Mesenchymal stem cell (in vitro differentiated cells and primary cell): Measurements from ENCODE around the gene OR7C2. TPM values are rescaled to one million over a fixed set of nuclear protein-coding genes. Genes with fewer than 3 reads are reported as not detected.

Experiments used
- DNase-seq: peaks from one replicate; pipeline ENCODE4 v3.0.0-alpha.2; 2013
- H2AFZ ChIP-seq: one replicate; pipeline ENCODE4 v1.6.1; 2013; ENCODE audit warnings: low read depth, mild to moderate bottlenecking, control low read depth, inconsistent platforms, low read length, moderate library complexity
- H2AK5ac ChIP-seq: 2 replicates; pipeline ENCODE4 v1.6.1; 2013; ENCODE audit warnings: low read length, moderate library complexity, mild to moderate bottlenecking, inconsistent platforms; ENCODE audit not compliant: severe bottlenecking
- H2BK120ac ChIP-seq: one replicate; pipeline ENCODE4 v1.6.1; 2013; ENCODE audit warnings: low read depth, mild to moderate bottlenecking, inconsistent platforms, low read length, moderate library complexity
- H2BK12ac ChIP-seq, 2 experiments: one replicate each; pipeline ENCODE4 v1.6.1; 2013; ENCODE audit warnings: inconsistent platforms in 2 of 2, low read length in 2 of 2, mild to moderate bottlenecking in 2 of 2, moderate library complexity in 2 of 2, control low read depth in 1 of 2
- H2BK15ac ChIP-seq: one replicate; pipeline ENCODE4 v1.6.1; 2013; ENCODE audit warnings: mild to moderate bottlenecking, low read depth, inconsistent platforms; ENCODE audit not compliant: poor library complexity, severe bottlenecking
- H2BK5ac ChIP-seq: 2 replicates; pipeline ENCODE4 v1.6.1; 2013; ENCODE audit warnings: low read depth, mild to moderate bottlenecking, low read length, control low read depth, inconsistent platforms; ENCODE audit not compliant: poor library complexity, severe bottlenecking
- H3K14ac ChIP-seq, 2 experiments: one replicate each; pipeline ENCODE4 v1.6.1; 2013; ENCODE audit warnings: inconsistent platforms in 2 of 2, low read length in 2 of 2, control low read depth in 1 of 2, mild to moderate bottlenecking in 1 of 2, moderate library complexity in 1 of 2
- H3K18ac ChIP-seq, 2 experiments: one replicate each; pipeline ENCODE4 v1.6.1; 2013; ENCODE audit warnings: inconsistent platforms in 2 of 2, low read length in 2 of 2, control low read depth in 1 of 2, low read depth in 1 of 2, mild to moderate bottlenecking in 1 of 2
- H3K23ac ChIP-seq, 2 experiments: one replicate each; pipeline ENCODE4 v1.6.1; 2013; ENCODE audit warnings: inconsistent platforms in 2 of 2, low read length in 2 of 2, mild to moderate bottlenecking in 2 of 2, moderate library complexity in 2 of 2, control low read depth in 1 of 2
- H3K27ac ChIP-seq: 2 replicates; pipeline ENCODE4 v1.5.1; 2013; ENCODE audit warnings: mild to moderate bottlenecking, moderate library complexity, low read length, control low read depth, inconsistent platforms; ENCODE audit not compliant: poor library complexity, severe bottlenecking
- H3K27me3 ChIP-seq, 2 experiments: 2 replicates each; pipeline versions ENCODE4 v1.6.1 to v1.7.0; 2013; ENCODE audit warnings: low read length in 2 of 2, mild to moderate bottlenecking in 2 of 2, moderate library complexity in 2 of 2, control low read depth in 1 of 2, inconsistent platforms in 1 of 2; ENCODE audit not compliant: control insufficient read depth in 1 of 2, insufficient read depth in 1 of 2
- H3K36me3 ChIP-seq, 2 experiments: 2 replicates each; pipeline versions ENCODE4 v1.6.1 to v1.7.0; 2013; ENCODE audit warnings: low read length in 2 of 2, control low read depth in 1 of 2, inconsistent platforms in 1 of 2, low read depth in 1 of 2, mild to moderate bottlenecking in 1 of 2; ENCODE audit not compliant: insufficient read depth in 2 of 2, control insufficient read depth in 1 of 2
- H3K4ac ChIP-seq, 2 experiments: one replicate each; pipeline ENCODE4 v1.6.1; 2013; ENCODE audit warnings: inconsistent platforms in 2 of 2, low read length in 2 of 2, mild to moderate bottlenecking in 2 of 2, moderate library complexity in 2 of 2, control low read depth in 1 of 2, low read depth in 1 of 2
- H3K4me1 ChIP-seq: 2 replicates; pipeline ENCODE4 v1.6.1; 2013; ENCODE audit warnings: low read depth, low read length, control low read depth; ENCODE audit not compliant: control insufficient read depth, insufficient read depth
- H3K4me2 ChIP-seq: 2 replicates; pipeline ENCODE4 v1.6.1; 2013; ENCODE audit warnings: low read length, mild to moderate bottlenecking, inconsistent platforms; ENCODE audit not compliant: poor library complexity, severe bottlenecking
- H3K4me3 ChIP-seq, 2 experiments: 2 replicates each; pipeline versions ENCODE4 v1.5.1 to v1.7.0; 2013; ENCODE audit warnings: low read length in 2 of 2, mild to moderate bottlenecking in 2 of 2, control low read depth in 1 of 2, low read depth in 1 of 2; ENCODE audit not compliant: insufficient read depth in 1 of 2
- H3K79me1 ChIP-seq: replicated peaks from 2 replicates; pipeline ENCODE4 v1.6.1; 2013; ENCODE audit warnings: mild to moderate bottlenecking, control low read depth, low read length, inconsistent platforms; ENCODE audit not compliant: poor library complexity, severe bottlenecking
- H3K9ac ChIP-seq: 2 replicates; pipeline ENCODE4 v1.7.0; 2013; ENCODE audit warnings: mild to moderate bottlenecking, low read length, moderate library complexity
- H3K9me3 ChIP-seq: 2 replicates; pipeline ENCODE4 v1.7.0; 2013; ENCODE audit warnings: mild to moderate bottlenecking, low read length; ENCODE audit not compliant: control insufficient read depth
- H4K8ac ChIP-seq: one replicate; pipeline ENCODE4 v1.6.1; 2013; ENCODE audit warnings: inconsistent platforms, mild to moderate bottlenecking, low read length, moderate library complexity
- H4K91ac ChIP-seq: one replicate; pipeline ENCODE4 v1.6.1; 2013; ENCODE audit warnings: mild to moderate bottlenecking, low read length, inconsistent platforms
- WGBS: methylation state at CpG from one replicate; pipeline ENCODE4 v1.1.7; 2013; ENCODE audit warnings: mixed read lengths; 5-methylcytosine and 5-hydroxymethylcytosine counted together
- polyA plus RNA-seq, 2 experiments: library from polyadenylated mRNA; stranded (reverse); fragments of 200-250 nt; gene quantifications; one replicate each; pipeline ENCODE4 v1.2.3, GENCODE V29; 2013

OR7C2 gene
- polyA plus RNA-seq (2013, experiment 1 of 2): not detected
- not detected for polyA plus RNA-seq (2013, experiment 2 of 2)

DNA sequence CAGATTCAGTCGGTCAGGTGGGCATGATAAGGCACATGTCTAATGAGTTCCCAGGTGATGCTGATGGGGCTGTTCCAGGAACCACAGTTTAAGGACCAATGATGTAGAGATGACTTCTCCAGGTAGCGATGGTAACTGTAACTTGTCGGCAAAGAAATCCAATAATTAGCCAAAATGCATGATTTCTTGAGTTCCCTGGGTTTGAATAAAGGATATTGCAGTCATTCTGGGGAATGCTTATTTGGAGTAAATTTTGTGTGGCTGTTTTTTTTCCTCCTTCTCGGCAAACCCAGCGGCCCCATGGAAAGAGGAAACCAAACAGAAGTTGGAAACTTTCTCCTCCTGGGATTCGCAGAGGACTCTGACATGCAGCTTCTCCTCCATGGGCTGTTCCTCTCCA is at the start of gene OR7C2:
TSS of gene OR7C2 (plus strand) at position 301 of the 400 bp plus-strand sequence. CDS start at position 301, 0 bp downstream.
- H4K91ac ChIP-seq: no peak within 1 kb of the TSS
- 73% methylated on average over 6 of the region's 6 CpGs for WGBS
- no peaks in the 10 kb centered on the region for H3K27me3 ChIP-seq
- H2AFZ ChIP-seq: no peak within 1 kb of the TSS
- no peak within 1 kb of the TSS for H3K4me2 ChIP-seq
- no peak within 1 kb of the TSS for H3K18ac ChIP-seq
- H2BK12ac ChIP-seq: no peak within 1 kb of the TSS
- H2BK15ac ChIP-seq: no peak within 1 kb of the TSS
- no peaks in the 10 kb centered on the region for H3K36me3 ChIP-seq
- no peak within 1 kb of the TSS for H3K4ac ChIP-seq
- H3K9ac ChIP-seq: no peak within 1 kb of the TSS
- H3K9me3 ChIP-seq: no peaks in the 10 kb centered on the region
- H3K79me1 ChIP-seq: no peaks in the 10 kb centered on the region
- no peak for DNase-seq
- H2BK5ac ChIP-seq: no peak within 1 kb of the TSS
- H3K4me3 ChIP-seq: no peak within 1 kb of the TSS
- H2AK5ac ChIP-seq: no peak within 1 kb of the TSS
- no peak within 1 kb of the TSS for H3K23ac ChIP-seq
- H3K4me1 ChIP-seq: no peaks in the 10 kb centered on the region
- no peak within 1 kb of the TSS for H4K8ac ChIP-seq
- H2BK120ac ChIP-seq: no peak within 1 kb of the TSS
- no peak within 1 kb of the TSS for H3K27ac ChIP-seq
- no peak within 1 kb of the TSS for H3K14ac ChIP-seq

DNA sequence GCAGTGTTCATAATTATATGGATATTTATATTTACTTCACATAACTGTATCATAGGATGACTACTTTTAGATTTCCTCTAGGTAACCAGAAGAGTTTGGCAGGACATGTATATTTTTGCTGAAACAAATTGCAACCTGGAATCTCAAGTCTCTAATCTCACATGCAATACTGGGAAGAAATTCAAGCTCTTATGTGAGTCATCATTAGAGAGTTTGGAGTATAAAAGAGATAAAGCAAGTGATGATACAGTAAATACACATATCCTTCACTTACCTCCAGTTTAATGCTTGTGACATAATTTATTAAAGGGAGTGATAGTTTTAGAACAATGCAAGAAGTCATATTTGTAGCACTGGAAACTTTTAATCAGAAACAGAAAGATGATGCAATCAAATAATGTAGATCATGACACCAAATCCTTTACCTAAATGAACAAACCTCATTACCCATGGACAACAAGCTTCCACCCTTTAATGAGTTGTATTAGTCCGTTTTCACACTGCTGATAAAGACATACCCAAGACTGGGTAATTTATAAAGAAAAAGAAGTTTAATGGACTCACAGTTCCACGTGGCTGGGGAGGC is 39.5 kb upstream of the OR7C2 start:
- Histone ChIP-seq H2AFZ (no peak overlapping the region), H4K91ac (no peak overlapping the region), H3K79me1 (no peaks in the 10 kb centered on the region), H2BK12ac (no peak overlapping the region), H3K4me1 (no peaks in the 10 kb centered on the region), H3K14ac (no peak overlapping the region), H2BK5ac (no peak overlapping the region), H3K27me3 (no peaks in the 10 kb centered on the region), H3K9ac (no peak overlapping the region), H2BK120ac (no peak overlapping the region), H4K8ac (no peak overlapping the region), H3K4me2 (no peak overlapping the region), H3K27ac (no peak overlapping the region), H2BK15ac (no peak overlapping the region), H3K23ac (no peak overlapping the region), H2AK5ac (no peak overlapping the region), H3K9me3 (no peaks in the 10 kb centered on the region), H3K4ac (no peak overlapping the region), H3K36me3 (no peaks in the 10 kb centered on the region), H3K18ac (no peak overlapping the region), H3K4me3 (no peak overlapping the region)
- WGBS: 0% methylated on average over 1 of the region's 2 CpGs
- DNase-seq: no peak

DNA sequence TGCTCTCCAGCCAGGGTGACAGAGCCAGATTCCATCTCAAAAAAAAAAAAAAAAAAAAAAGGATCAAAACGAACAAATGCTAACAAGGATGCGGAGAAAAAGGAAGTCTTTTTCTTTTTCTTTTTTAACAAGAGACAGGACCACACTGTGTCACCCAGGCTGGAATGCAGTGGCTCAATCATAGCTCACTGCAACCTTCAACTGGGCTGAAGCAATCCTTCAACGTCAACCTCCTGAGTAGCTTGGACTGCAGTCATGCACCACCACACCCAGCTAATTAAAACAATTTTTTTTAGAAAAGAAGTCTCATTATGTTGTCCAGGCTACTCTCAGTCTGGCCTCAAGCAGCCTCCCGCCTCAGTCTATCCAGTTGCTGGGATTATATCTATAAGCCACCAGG is 34.6 kb upstream of the OR7C2 start:
- H3K23ac ChIP-seq: no peak overlapping the region
- 64% methylated on average over 4 of the region's 4 CpGs for WGBS
- H3K27me3 ChIP-seq: no peaks in the 10 kb centered on the region
- H2BK12ac ChIP-seq: no peak overlapping the region
- H2BK120ac ChIP-seq: no peak overlapping the region
- no peak overlapping the region for H3K14ac ChIP-seq
- H3K4me2 ChIP-seq: no peak overlapping the region
- no peaks in the 10 kb centered on the region for H3K36me3 ChIP-seq
- H2BK5ac ChIP-seq: no peak overlapping the region
- no peak overlapping the region for H2BK15ac ChIP-seq
- no peaks in the 10 kb centered on the region for H3K4me1 ChIP-seq
- H3K18ac ChIP-seq: no peak overlapping the region
- H2AK5ac ChIP-seq: no peak overlapping the region
- no peak overlapping the region for H3K27ac ChIP-seq
- H4K91ac ChIP-seq: no peak overlapping the region
- no peak overlapping the region for H3K4me3 ChIP-seq
- no peaks in the 10 kb centered on the region for H3K79me1 ChIP-seq
- no peak overlapping the region for H4K8ac ChIP-seq
- no peaks in the 10 kb centered on the region for H3K9me3 ChIP-seq
- H2AFZ ChIP-seq: no peak overlapping the region
- H3K4ac ChIP-seq: no peak overlapping the region
- H3K9ac ChIP-seq: no peak overlapping the region
- DNase-seq: no peak

GRCh38 chr19:14915116-14915515 is 26.2 kb upstream of the OR7C2 start:
- Histone ChIP-seq H4K91ac (no peak overlapping the region), H3K4me2 (no peak overlapping the region), H3K9me3 (peaks cover 9% of the 10 kb centered on the region), H2BK120ac (no peak overlapping the region), H3K4me3 (no peak overlapping the region), H3K14ac (no peak overlapping the region), H3K36me3 (no peaks in the 10 kb centered on the region), H3K4ac (no peak overlapping the region), H2AFZ (no peak overlapping the region), H3K4me1 (no peaks in the 10 kb centered on the region), H3K23ac (no peak overlapping the region), H3K18ac (no peak overlapping the region), H2BK15ac (no peak overlapping the region), H3K9ac (no peak overlapping the region), H2AK5ac (no peak overlapping the region), H4K8ac (no peak overlapping the region), H2BK5ac (no peak overlapping the region), H2BK12ac (no peak overlapping the region), H3K79me1 (no peaks in the 10 kb centered on the region), H3K27me3 (no peaks in the 10 kb centered on the region), H3K27ac (no peak overlapping the region)
- 70% methylated on average over 5 of the region's 6 CpGs for WGBS
- no peak for DNase-seq
